Omental fat pad (tissue), 4 donors: ENCODE data around the gene SIM1. TPM values are rescaled to one million over a fixed set of nuclear protein-coding genes. Genes with fewer than 3 reads are reported as not detected.

Experiments used
- ATAC-seq: fragments of 150-250 bp; one replicate; pipeline ENCODE4 v1.9.1; 2016; ENCODE audit warnings: mild to moderate bottlenecking, moderate library complexity; ENCODE audit not compliant: low FRiP score
- DNase-seq: peaks from one replicate; pipeline ENCODE4 v3.0.0-alpha.2; 2019; ENCODE audit warnings: low spot score
- total RNA-seq, 4 donors: library from RNA; depleted of rRNA; stranded (reverse); fragments of >200 nt; gene quantifications; one replicate each; pipeline ENCODE4 v1.1.0, GENCODE V29; 2016
- TF ChIP-seq, protein P1 (sequence below), 3 donors: fragments of 450-650 bp; IDR thresholded peaks; one replicate each; pipeline ENCODE4 v1.5.1; 2016 to 2017; ENCODE audit warnings: antibody characterized with exemption in 3 of 3, mild to moderate bottlenecking in 3 of 3, moderate library complexity in 2 of 3

The SIM1 gene
- total RNA-seq, 4 donors from 2014 or later = 0.32 TPM; not detected in 3

DNA sequence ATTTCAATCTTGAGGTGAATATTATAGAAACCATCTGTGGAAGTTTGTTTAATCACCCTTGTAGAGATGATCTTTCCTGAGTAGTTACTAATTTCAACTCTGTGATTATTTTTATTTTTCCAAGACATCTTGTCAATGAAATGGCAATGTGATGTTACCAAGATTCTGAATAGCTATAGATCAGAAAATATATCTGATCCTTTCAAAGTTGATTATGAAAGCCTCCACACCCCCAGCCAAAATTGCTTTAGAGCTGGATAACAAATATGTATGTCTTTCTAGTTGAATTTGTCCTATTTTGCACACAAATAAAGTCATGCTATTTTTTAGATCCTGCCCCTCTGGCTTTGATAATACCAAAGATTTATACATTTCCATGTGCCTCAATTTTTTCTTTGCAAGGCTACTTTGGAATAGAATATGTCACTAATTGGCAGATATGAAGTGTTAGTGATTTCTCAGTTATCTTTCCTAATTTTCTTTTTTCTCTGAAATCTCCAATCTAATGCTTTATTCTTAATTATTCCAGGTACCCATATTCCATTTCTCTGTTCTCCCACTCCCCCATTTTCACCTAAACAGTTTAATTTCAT, 5.0 kb downstream of the SIM1 start:
- ATAC-seq (no peak), DNase-seq (no peak)
- TF ChIP-seq, protein P1, sequence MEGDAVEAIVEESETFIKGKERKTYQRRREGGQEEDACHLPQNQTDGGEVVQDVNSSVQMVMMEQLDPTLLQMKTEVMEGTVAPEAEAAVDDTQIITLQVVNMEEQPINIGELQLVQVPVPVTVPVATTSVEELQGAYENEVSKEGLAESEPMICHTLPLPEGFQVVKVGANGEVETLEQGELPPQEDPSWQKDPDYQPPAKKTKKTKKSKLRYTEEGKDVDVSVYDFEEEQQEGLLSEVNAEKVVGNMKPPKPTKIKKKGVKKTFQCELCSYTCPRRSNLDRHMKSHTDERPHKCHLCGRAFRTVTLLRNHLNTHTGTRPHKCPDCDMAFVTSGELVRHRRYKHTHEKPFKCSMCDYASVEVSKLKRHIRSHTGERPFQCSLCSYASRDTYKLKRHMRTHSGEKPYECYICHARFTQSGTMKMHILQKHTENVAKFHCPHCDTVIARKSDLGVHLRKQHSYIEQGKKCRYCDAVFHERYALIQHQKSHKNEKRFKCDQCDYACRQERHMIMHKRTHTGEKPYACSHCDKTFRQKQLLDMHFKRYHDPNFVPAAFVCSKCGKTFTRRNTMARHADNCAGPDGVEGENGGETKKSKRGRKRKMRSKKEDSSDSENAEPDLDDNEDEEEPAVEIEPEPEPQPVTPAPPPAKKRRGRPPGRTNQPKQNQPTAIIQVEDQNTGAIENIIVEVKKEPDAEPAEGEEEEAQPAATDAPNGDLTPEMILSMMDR (IDR thresholded peaks at IDR 0.05) = no peak

DNA sequence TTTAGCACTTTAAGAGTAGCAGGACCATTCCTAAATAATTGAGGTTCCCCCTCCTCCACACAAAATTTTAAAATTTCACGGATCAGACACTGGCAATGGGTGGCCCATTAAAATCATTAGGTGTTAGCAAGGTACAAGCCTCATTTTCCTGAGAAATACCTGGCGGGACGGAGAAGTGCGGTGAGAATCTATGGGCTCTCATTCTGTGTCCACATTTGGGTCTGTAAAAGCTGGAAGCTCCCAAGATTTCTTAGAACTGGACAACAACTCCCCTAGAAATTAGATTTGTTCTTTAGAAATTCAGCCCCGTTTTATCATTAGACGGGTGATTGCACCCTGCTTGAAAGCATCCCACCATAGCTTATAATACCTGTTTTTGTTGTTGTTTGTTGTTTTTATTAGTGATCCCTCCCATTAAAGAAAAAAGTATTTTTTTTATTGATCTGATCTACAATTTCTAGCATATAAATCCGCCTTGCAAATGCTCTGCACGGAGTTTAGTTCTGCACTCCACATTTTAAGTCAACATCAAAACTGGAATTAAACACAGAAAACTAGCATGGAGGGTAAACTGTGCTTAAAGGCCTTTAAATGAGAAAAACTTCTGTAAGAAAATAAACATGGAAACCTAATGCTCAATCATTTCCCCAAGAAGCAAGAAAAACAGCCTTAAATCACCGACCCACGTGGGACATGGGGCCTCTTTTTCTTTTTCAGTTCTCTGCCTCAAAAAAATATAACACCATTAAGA, 5.7 kb downstream of the SIM1 start:
- DNase-seq = no peak
- TF ChIP-seq, protein P1 (IDR thresholded peaks at IDR 0.05) = no peak
- no peak for ATAC-seq

DNA sequence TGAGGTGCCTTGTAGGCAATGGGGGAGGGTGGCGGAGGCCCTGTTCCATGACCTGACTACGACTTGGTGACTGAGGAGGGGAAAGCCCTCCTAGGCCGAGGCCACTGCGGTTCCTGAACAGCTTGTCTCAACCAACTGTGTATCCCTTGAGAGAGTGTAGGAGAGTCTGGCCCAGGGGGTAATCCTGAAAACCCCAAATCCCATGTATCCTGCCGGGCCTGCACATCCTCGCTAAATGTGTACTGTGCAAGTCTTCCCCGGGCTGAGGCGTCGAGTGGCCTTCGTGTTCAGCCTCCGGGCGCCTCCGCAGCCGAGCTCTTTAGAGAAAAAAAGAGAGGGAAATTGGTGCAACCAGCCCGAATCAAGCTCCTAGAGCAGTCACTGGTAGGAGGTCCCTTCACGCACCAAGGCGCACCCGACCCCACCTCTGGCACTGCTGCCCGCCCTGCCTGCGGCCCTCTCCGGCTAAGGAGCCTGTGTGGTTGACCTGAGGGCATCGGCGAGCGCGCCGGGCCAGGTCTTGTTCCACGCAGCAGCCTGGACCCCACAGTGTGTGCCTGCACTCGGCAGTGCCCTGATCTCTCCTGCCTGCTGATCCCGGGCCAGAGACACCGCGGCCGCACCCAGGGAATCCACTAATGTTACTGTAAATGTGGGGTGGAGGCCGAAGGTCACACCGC, 7.3 kb downstream of the SIM1 start:
- ATAC-seq = no peak
- TF ChIP-seq, protein P1 (IDR thresholded peaks at IDR 0.05) = no peak
- no peak for DNase-seq

DNA sequence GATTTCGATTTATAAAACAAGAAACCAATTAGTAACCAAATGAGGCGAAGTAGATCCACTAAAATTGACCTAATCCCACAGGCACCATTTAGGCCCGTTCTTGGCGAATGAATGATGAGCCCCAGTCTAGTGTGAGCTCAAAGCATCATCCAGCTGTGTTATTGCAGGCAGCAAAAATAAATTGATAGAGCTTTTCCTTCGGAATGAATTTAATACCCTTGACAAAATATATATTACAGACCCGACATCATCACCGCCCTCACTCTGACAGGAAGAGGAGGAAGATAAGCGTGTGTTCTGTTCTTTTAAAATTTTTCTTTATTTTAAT, 7.8 kb downstream of the SIM1 start:
- TF ChIP-seq, protein P1 (IDR thresholded peaks at IDR 0.05) = no peak
- DNase-seq (no peak), ATAC-seq (no peak)

DNA sequence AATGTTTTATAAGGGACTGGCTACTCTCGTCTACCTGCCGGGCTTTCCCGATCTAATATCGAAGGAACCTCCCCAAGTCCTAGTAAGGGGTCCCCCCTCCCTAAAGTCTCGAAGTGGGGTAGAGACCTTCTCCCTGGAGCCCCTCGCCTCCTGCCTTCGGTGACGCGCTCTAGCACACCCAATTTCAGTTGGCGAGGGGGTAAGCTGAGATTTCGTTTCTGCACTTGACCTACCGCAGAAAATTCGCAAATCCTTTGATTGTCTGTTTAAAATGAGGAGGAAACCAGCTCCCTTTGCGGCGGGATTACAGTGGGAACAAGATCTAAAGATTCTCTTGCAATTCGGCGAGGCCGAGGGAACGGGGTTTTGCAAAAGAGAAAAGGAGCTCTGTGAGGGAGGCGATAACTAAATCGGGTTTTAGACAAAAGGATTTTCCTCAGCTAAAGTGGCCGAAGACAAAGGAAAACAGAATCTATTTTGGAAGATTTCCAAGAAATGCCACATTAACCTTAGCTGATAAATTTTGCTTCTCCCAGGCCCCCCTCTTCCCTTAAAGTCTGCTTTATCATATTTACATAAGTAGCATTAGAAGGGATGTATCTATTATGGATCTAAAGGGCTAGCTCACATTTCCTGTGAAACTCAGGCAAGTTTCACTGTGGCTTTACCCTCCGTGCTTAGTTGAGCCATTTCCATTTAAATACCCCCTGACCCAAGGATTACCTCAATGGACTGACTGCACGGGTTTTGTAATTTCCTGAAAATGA, 8.4 kb downstream of the SIM1 start:
- DNase-seq = no peak
- TF ChIP-seq, protein P1 (IDR thresholded peaks at IDR 0.05) = no peak
- ATAC-seq = no peak

DNA sequence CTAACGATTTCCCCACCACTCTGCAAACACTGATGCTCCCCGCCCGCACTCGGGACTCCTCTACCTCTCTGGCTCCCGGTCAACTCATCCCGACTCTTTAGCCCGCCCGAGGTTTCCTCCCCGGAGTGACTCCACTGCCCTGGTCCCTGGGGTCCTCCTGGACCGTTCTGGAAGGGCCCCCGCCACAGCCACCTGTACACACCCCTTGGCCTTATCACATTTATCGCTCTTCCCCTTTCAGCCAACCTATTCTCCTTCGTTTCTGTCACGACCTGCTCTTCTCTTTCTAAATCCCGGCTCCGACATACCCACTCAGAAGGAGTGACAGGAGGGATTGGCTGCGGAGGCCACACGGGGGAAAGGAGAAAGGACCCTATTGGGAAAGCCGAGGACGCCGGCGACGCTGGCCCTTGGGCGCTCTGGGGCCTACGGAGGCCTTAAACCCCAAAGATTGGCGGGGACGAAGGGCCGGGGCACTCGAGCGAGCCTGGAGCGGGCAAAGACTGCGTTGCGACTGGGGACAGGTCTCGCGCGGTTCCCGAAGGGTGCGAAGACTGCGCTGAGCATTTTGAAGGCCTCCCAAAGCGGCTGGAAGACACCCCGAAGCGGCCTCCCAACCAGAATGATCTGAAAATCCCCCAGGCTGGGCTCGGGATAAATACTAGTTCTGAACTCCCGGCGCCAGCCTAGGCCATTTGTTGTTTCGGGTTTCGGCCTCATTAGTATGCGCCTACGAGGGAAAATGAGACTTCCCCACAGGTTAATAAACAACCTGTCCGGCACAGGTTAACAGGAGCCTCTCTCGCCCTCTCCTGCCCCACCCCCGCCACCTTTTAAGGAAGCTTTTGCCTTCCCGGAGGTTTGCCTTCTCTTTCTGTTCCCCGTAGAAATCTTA, 9.2 kb downstream of the SIM1 start:
- TF ChIP-seq, protein P1 (IDR thresholded peaks at IDR 0.05) = no peak
- DNase-seq (no peak), ATAC-seq (no peak)
